ENCODE results near the gene CDH13. TPM values are rescaled to one million over a fixed set of nuclear protein-coding genes. Genes with fewer than 3 reads are reported as not detected.

CDH13 gene
- total and polyA plus RNA-seq, 2 experiments from 2014 or later: 1.6 to 4.4 TPM

- Histone ChIP-seq H3K4me2 (no peak overlapping the region), H3F3A (replicated peaks; ENCODE audit: low read depth) (no peaks in the 10 kb centered on the region), H2AFZ (no peak overlapping the region), H3K4me3 (no peak overlapping the region), H3K9me2 (ENCODE audit: insufficient read depth) (peaks cover 7% of the 10 kb centered on the region), H3K4me1 (ENCODE audit: insufficient read depth) (no peaks in the 10 kb centered on the region), H3K27ac (ENCODE audit: low read depth) (no peak overlapping the region), H3K79me2 (replicated peaks; ENCODE audit: insufficient read depth) (no peaks in the 10 kb centered on the region), H3K36me3 (ENCODE audit: insufficient read depth) (no peaks in the 10 kb centered on the region), H4K20me1 (replicated peaks; ENCODE audit: insufficient read depth) (no peaks in the 10 kb centered on the region), H3K27me3 (ENCODE audit: insufficient read depth) (no peaks in the 10 kb centered on the region)
- Mint-ChIP-seq H3K9me3 (no peaks in the 10 kb centered on the region), H3K27ac (no peak overlapping the region), H3K4me3 (no peak overlapping the region), H3K27me3 (ENCODE audit: insufficient read depth, low read depth, poor library complexity) (no peaks in the 10 kb centered on the region), H3K4me1 (no peaks in the 10 kb centered on the region), H3K36me3 (ENCODE audit: low read depth) (no peaks in the 10 kb centered on the region)
- DNase-seq (ENCODE audit: low spot score): no peak
- TF ChIP-seq NANOG (IDR thresholded peaks at IDR 0.05; ENCODE audit: borderline replicate concordance) (no peak), POLR2AphosphoS5 (IDR thresholded peaks at IDR 0.05; ENCODE audit: low read depth) (no peak), EZH2phosphoT487 (IDR thresholded peaks at IDR 0.05; ENCODE audit: unreplicated experiment) (no peak), CTCF (conservative IDR thresholded peaks at IDR 0.05; ENCODE audit: low read depth in 2 of 2) (no peak), ZNF462 (CRISPR knock-in tag; IDR thresholded peaks at IDR 0.05) (no peak), REST (IDR thresholded peaks at IDR 0.05; ENCODE audit: unreplicated experiment) (no peak), ZNF331 (CRISPR knock-in tag; IDR thresholded peaks at IDR 0.05; ENCODE audit: low read depth) (no peak), ETS1 (IDR thresholded peaks at IDR 0.05) (no peak), CREB1 (CRISPR knock-in tag; IDR thresholded peaks at IDR 0.05; ENCODE audit: low read depth) (no peak), STAT1 (IDR thresholded peaks at IDR 0.05; ENCODE audit: unreplicated experiment) (no peak), ZNF114 (CRISPR knock-in tag; IDR thresholded peaks at IDR 0.05) (no peak), EZH2 (IDR thresholded peaks at IDR 0.05; ENCODE audit: low read depth, unreplicated experiment) (no peak), JUNB (IDR thresholded peaks at IDR 0.05; ENCODE audit: unreplicated experiment) (no peak)
- no peak for ATAC-seq
Measured at GRCh38 chr16:82899731-82900450, 273.1 kb downstream of the CDH13 start.

Data from GM23338 (cell line).